Bronchial epithelial cell (primary cell): ENCODE measurements around the gene SCFD1. TPM values are rescaled to one million over a fixed set of nuclear protein-coding genes. Genes with fewer than 3 reads are reported as not detected.

Experiments
- DNase-seq: peaks from one replicate; pipeline ENCODE4 v3.0.0-alpha.2; 2010; ENCODE audit warnings: low read depth
- FAIRE-seq: peaks from 2 replicates; lab custom pipeline; 2011; peaks lifted over from hg19 to GRCh38; lab: Jason Lieb, UNC
- H3K27me3 ChIP-seq: 2 replicates; pipeline ENCODE4 v1.5.1; 2011; ENCODE audit warnings: low read length; ENCODE audit not compliant: control insufficient read depth, insufficient read depth
- H3K36me3 ChIP-seq: 2 replicates; pipeline ENCODE4 v1.5.1; 2011; ENCODE audit warnings: low read length; ENCODE audit not compliant: control insufficient read depth, insufficient read depth
- H3K4me3 ChIP-seq: 2 replicates; pipeline ENCODE4 v1.5.1; 2011; ENCODE audit warnings: mild to moderate bottlenecking, low read depth, low read length, control low read depth
- CTCF ChIP-seq: IDR thresholded peaks from 2 replicates; pipeline ENCODE4 v1.5.1; 2011; ENCODE audit warnings: mild to moderate bottlenecking, moderate library complexity, low read length, control low read depth, inconsistent platforms; ENCODE audit not compliant: insufficient read depth, severe bottlenecking
- total RNA-seq: library from RNA; depleted of rRNA; stranded (reverse); fragments of >200 nt; gene quantifications from 2 replicates; pipeline ENCODE4 v1.2.1, GENCODE V29; 2014

Gene SCFD1
- total RNA-seq, 1 donor from 2014 or later, result 101 TPM

GRCh38 chr14:30706704-30707103 lies 84.6 kb downstream of the SCFD1 start:
- FAIRE-seq, result no peak
- H3K27me3 ChIP-seq, result no peaks in the 10 kb centered on the region
- no peak for TF ChIP-seq CTCF
- peaks cover 4% of the 10 kb centered on the region for H3K36me3 ChIP-seq
- DNase-seq, result no peak
- no peak overlapping the region for H3K4me3 ChIP-seq

- no peak for TF ChIP-seq CTCF
- no peak for FAIRE-seq
- no peak for DNase-seq
- H3K27me3 ChIP-seq, result no peaks in the 10 kb centered on the region
- H3K36me3 ChIP-seq, result peaks cover 4% of the 10 kb centered on the region
- no peak overlapping the region for H3K4me3 ChIP-seq
Measured at GRCh38 chr14:30708157-30708556, 86.0 kb downstream of the SCFD1 start.

- H3K27me3 ChIP-seq, result no peaks in the 10 kb centered on the region
- FAIRE-seq (no peak), DNase-seq (no peak)
- no peak for TF ChIP-seq CTCF
- H3K4me3 ChIP-seq, result no peak overlapping the region
- H3K36me3 ChIP-seq, result peaks cover 4% of the 10 kb centered on the region
Measured at GRCh38 chr14:30709201-30709600, 87.1 kb downstream of the SCFD1 start.

- H3K4me3 ChIP-seq, result no peak overlapping the region
- TF ChIP-seq CTCF, result no peak
- H3K27me3 ChIP-seq, result no peaks in the 10 kb centered on the region
- H3K36me3 ChIP-seq, result peaks cover 4% of the 10 kb centered on the region
- FAIRE-seq, result no peak
- peak; percentile 5 for DNase-seq
Measured at GRCh38 chr14:30710876-30711275, 88.8 kb downstream of the SCFD1 start.

- Histone ChIP-seq H3K36me3 (peaks cover 3% of the 10 kb centered on the region), H3K4me3 (no peak overlapping the region), H3K27me3 (no peaks in the 10 kb centered on the region)
- no peak for TF ChIP-seq CTCF
- FAIRE-seq, result no peak
- no peak for DNase-seq
Measured at GRCh38 chr14:30719137-30719536, 97.0 kb downstream of the SCFD1 start.

- TF ChIP-seq CTCF, result no peak
- DNase-seq, result no peak
- no peak for FAIRE-seq
- H3K4me3 ChIP-seq, result no peak overlapping the region
- H3K36me3 ChIP-seq, result peaks cover 1% of the 10 kb centered on the region
- no peaks in the 10 kb centered on the region for H3K27me3 ChIP-seq
Measured at GRCh38 chr14:30725763-30726162, 103.6 kb downstream of the SCFD1 start.
